Measurements from ENCODE around the gene SYT1. TPM values are rescaled to one million over a fixed set of nuclear protein-coding genes. Genes with fewer than 3 reads are reported as not detected.
"Not testable (repeated sequence)": the region's sequence is repeated elsewhere in the genome, so short reads cannot be mapped to it uniquely, and the experiment has no call there.

Gene SYT1
- total and polyA plus RNA-seq, 2 donors (not counting 3 experiments of a cell fraction or from before 2014, with no cell fraction given), result 3.2 to 15.3 TPM

DNA sequence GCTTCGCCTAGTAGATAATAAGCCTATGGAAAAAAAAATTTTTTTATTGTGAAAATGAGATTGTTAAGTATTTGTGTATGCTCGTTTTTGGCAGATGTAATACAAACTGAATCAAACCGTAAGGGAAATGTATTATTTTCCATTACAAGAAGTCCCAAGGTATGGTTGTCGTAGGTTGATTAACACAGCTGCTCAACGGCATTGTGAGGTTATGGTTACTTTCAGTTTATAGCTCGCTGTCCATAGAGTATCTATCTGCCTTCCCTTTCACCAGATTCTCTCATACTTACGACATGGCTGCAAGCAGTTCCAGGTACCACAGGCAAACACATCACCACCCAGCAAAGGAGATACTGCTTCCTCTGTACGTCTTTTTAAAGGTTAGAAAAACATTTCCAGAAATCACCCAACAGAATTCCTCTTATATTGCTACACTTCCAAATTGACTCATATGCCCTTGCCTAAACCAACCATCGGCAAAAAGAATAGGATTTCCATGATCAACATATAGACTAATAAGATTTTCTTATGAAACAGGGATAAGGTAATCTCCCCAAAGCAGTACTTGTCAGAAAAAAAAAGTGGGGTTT, 338.6 kb downstream of the SYT1 start:
- ChIA-PET CTCF (interaction anchor here (0.9 to 1.9 kb wide), 2 partner anchors 11 to 142 kb away, joined by 3 to 9 read pairs; no protein-coding TSS in a partner anchor), POLR2A (no interaction called here)
- Histone ChIP-seq H3K4me1 (ENCODE audit: control insufficient read depth, extremely low read depth, insufficient read depth, low read length) (no peaks in the 10 kb centered on the region), H3K4me2 (ENCODE audit: insufficient read depth, low read length) (no peak overlapping the region), H4K20me1 (replicated peaks; ENCODE audit: control insufficient read depth, extremely low read depth, insufficient read depth, low read length) (no peaks in the 10 kb centered on the region), H3K36me3 (ENCODE audit: control insufficient read depth in 2 of 2, extremely low read depth in 1 of 2, insufficient read depth in 2 of 2, low read length in 2 of 2) (no peaks in the 10 kb centered on the region), H3K9ac (replicated peaks; ENCODE audit: extremely low read depth, insufficient read depth, low read length) (no peak overlapping the region), H3K79me2 (ENCODE audit: control insufficient read depth, insufficient read depth, low read length) (no peaks in the 10 kb centered on the region), H3K27me3 (ENCODE audit: control insufficient read depth in 2 of 2, insufficient read depth in 2 of 2, low read length in 2 of 2) (no peaks in the 10 kb centered on the region), H3K9me3 (replicated peaks; ENCODE audit: control insufficient read depth, insufficient read depth, low read length) (no peaks in the 10 kb centered on the region), H3K27ac (ENCODE audit: insufficient read depth, low read depth, low read length) (no peak overlapping the region), H3K9me1 (replicated peaks; ENCODE audit: control insufficient read depth, extremely low read depth, insufficient read depth, low read length) (no peaks in the 10 kb centered on the region), H2AFZ (ENCODE audit: low read depth, low read length) (no peak overlapping the region), H3K4me3 (replicated peaks in 1 of 3; ENCODE audit: insufficient read depth in 1 of 3, low read depth in 1 of 3, low read length in 3 of 3) (no peak overlapping the region)
- DNase-seq (ENCODE audit: low read depth, low spot score) (no peak), FAIRE-seq (no peak)
- TF ChIP-seq, protein P1, sequence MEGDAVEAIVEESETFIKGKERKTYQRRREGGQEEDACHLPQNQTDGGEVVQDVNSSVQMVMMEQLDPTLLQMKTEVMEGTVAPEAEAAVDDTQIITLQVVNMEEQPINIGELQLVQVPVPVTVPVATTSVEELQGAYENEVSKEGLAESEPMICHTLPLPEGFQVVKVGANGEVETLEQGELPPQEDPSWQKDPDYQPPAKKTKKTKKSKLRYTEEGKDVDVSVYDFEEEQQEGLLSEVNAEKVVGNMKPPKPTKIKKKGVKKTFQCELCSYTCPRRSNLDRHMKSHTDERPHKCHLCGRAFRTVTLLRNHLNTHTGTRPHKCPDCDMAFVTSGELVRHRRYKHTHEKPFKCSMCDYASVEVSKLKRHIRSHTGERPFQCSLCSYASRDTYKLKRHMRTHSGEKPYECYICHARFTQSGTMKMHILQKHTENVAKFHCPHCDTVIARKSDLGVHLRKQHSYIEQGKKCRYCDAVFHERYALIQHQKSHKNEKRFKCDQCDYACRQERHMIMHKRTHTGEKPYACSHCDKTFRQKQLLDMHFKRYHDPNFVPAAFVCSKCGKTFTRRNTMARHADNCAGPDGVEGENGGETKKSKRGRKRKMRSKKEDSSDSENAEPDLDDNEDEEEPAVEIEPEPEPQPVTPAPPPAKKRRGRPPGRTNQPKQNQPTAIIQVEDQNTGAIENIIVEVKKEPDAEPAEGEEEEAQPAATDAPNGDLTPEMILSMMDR (IDR thresholded peaks at IDR 0.05; ENCODE audit: extremely low read depth in 1 of 2, insufficient read depth in 1 of 2, low read depth in 1 of 2, low read length in 2 of 2), result no peak
- TF ChIP-seq POLR2A (IDR thresholded peaks at IDR 0.05; ENCODE audit: low read depth, low read length) (no peak), GATA2 (IDR thresholded peaks at IDR 0.05; ENCODE audit: insufficient read depth, insufficient read length, low read depth, low read length) (no peak)
- TF ChIP-seq, protein P2, sequence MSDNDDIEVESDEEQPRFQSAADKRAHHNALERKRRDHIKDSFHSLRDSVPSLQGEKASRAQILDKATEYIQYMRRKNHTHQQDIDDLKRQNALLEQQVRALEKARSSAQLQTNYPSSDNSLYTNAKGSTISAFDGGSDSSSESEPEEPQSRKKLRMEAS (IDR thresholded peaks at IDR 0.05; ENCODE audit: insufficient read depth, insufficient read length), result no peak
- intact Hi-C loops (cut with micrococcal nuclease) (no loop called here), dilution Hi-C loops (cut with MboI; ENCODE audit: extremely low pct_ligation_motif_present, low sequenced_read_pairs) (no loop called here)
- BruUV-seq (replicated peaks), result no TSS peak

DNA sequence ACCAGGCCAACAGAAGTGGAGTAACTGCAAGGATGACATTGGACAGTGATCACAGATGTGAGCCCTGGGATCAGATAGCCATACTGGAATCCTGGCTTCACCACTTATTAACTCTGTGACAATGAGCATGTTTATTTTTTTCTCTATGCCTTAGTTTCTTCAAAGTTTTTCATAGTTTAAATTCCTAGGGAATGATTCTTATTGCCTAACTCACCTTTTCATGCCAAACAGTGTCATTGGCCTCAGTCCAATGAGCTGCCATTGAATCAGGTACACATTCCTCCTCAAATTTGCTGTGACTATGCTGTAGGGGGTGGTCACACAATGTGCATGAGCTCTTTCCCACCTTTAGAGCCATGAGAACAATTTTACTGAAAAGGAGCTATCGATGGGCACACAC, 342.3 kb downstream of the SYT1 start:
- no peaks in the 10 kb centered on the region for H3K27me3 ChIP-seq (ENCODE audit: control insufficient read depth in 2 of 2, insufficient read depth in 2 of 2, low read length in 2 of 2)
- H2AFZ ChIP-seq (ENCODE audit: low read depth, low read length), result no peak overlapping the region
- no peak overlapping the region for H3K27ac ChIP-seq (ENCODE audit: insufficient read depth, low read depth, low read length)
- POLR2A ChIA-PET, result no interaction called here
- H3K79me2 ChIP-seq (ENCODE audit: control insufficient read depth, insufficient read depth, low read length), result no peaks in the 10 kb centered on the region
- no peaks in the 10 kb centered on the region for H3K4me1 ChIP-seq (ENCODE audit: control insufficient read depth, extremely low read depth, insufficient read depth, low read length)
- no peak overlapping the region for H3K4me3 ChIP-seq (replicated peaks in 1 of 3; ENCODE audit: insufficient read depth in 1 of 3, low read depth in 1 of 3, low read length in 3 of 3)
- no peak overlapping the region for H3K9ac ChIP-seq (replicated peaks; ENCODE audit: extremely low read depth, insufficient read depth, low read length)
- no peak overlapping the region for H3K4me2 ChIP-seq (ENCODE audit: insufficient read depth, low read length)
- H4K20me1 ChIP-seq (replicated peaks; ENCODE audit: control insufficient read depth, extremely low read depth, insufficient read depth, low read length), result no peaks in the 10 kb centered on the region
- intact Hi-C loops (cut with micrococcal nuclease) (no loop called here), dilution Hi-C loops (cut with MboI; ENCODE audit: extremely low pct_ligation_motif_present, low sequenced_read_pairs) (no loop called here)
- no peaks in the 10 kb centered on the region for H3K9me3 ChIP-seq (replicated peaks; ENCODE audit: control insufficient read depth, insufficient read depth, low read length)
- no TSS peak for BruUV-seq (replicated peaks)
- H3K36me3 ChIP-seq (ENCODE audit: control insufficient read depth in 2 of 2, extremely low read depth in 1 of 2, insufficient read depth in 2 of 2, low read length in 2 of 2), result no peaks in the 10 kb centered on the region
- no peaks in the 10 kb centered on the region for H3K9me1 ChIP-seq (replicated peaks; ENCODE audit: control insufficient read depth, extremely low read depth, insufficient read depth, low read length)
- CTCF ChIA-PET, result interaction anchor here (0.6 to 1.7 kb wide), 3 partner anchors 18 to 21 kb away, joined by 3 to 5 read pairs (median 3); no protein-coding TSS in a partner anchor
- FAIRE-seq, result no peak
- no peak for DNase-seq (ENCODE audit: low read depth, low spot score)
- TF ChIP-seq POLR2A (IDR thresholded peaks at IDR 0.05; ENCODE audit: low read depth, low read length) (no peak), MYC (IDR thresholded peaks at IDR 0.05; ENCODE audit: low read depth, low read length) (no peak)

DNA sequence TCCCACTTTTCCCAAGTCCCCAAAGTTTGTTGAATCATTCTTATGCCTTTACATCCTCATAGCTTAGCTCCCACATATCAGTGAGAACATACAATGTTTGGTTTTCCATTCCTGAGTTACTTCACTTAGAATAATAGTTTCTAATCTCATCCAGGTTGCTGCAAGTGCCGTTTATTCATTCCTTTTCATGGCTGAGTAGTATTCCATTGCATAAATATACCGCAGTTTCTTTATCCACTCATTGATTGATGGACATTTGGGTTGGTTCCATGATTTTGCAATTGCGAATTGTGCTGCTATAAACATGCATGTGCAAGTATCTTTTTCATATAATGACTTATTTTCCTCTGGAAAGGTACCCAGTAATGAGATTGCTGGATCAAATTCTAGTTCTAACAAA, 345.8 kb downstream of the SYT1 start:
- H3K27ac ChIP-seq (ENCODE audit: insufficient read depth, low read depth, low read length); H3K79me2 ChIP-seq (ENCODE audit: control insufficient read depth, insufficient read depth, low read length); H4K20me1 ChIP-seq (replicated peaks; ENCODE audit: control insufficient read depth, extremely low read depth, insufficient read depth, low read length); CTCF ChIA-PET; H3K9me3 ChIP-seq (replicated peaks; ENCODE audit: control insufficient read depth, insufficient read depth, low read length); H3K9me1 ChIP-seq (replicated peaks; ENCODE audit: control insufficient read depth, extremely low read depth, insufficient read depth, low read length); dilution Hi-C loops (cut with MboI; ENCODE audit: extremely low pct_ligation_motif_present, low sequenced_read_pairs); H3K9ac ChIP-seq (replicated peaks; ENCODE audit: extremely low read depth, insufficient read depth, low read length); DNase-seq (ENCODE audit: low read depth, low spot score); H3K4me1 ChIP-seq (ENCODE audit: control insufficient read depth, extremely low read depth, insufficient read depth, low read length); H3K27me3 ChIP-seq (ENCODE audit: control insufficient read depth in 2 of 2, insufficient read depth in 2 of 2, low read length in 2 of 2); H3K36me3 ChIP-seq (ENCODE audit: control insufficient read depth in 2 of 2, extremely low read depth in 1 of 2, insufficient read depth in 2 of 2, low read length in 2 of 2); H2AFZ ChIP-seq (ENCODE audit: low read depth, low read length); BruUV-seq (replicated peaks); FAIRE-seq; intact Hi-C loops (cut with micrococcal nuclease); POLR2A ChIA-PET; H3K4me3 ChIP-seq (replicated peaks in 1 of 3; ENCODE audit: insufficient read depth in 1 of 3, low read depth in 1 of 3, low read length in 3 of 3); H3K4me2 ChIP-seq (ENCODE audit: insufficient read depth, low read length): not testable (repeated sequence)

Measured in endothelial cell of umbilical vein (primary cell).